OCI-LY7 (cell line): ENCODE measurements around the gene ANKRD13B.

ENCODE experiments used
- CTCF ChIP-seq: fragments of 200-600 bp; sonication (generic); conservative IDR thresholded peaks from 2 replicates; pipeline ENCODE4 v1.5.1; 2014; ENCODE audit warnings: mild to moderate bottlenecking, antibody characterized with exemption, low read length, moderate library complexity, mixed read lengths
- EZH2phosphoT487 ChIP-seq: fragments of 200-600 bp; sonication (generic); IDR thresholded peaks from 2 replicates; pipeline ENCODE4 v1.6.1; 2018; ENCODE audit warnings: low read depth, borderline replicate concordance, mild to moderate bottlenecking, mixed run types, antibody characterized with exemption, low read length, moderate library complexity, mixed read lengths

- no peak for TF ChIP-seq CTCF
- no peak for TF ChIP-seq EZH2phosphoT487
Measured at GRCh38 chr17:29630630-29631193, 37.8 kb downstream of the ANKRD13B start.
